Measurements from ENCODE around the gene NINJ1.
"Not testable (repeated sequence)": the region's sequence is repeated elsewhere in the genome, so short reads cannot be mapped to it uniquely, and the experiment has no call there.

The NINJ1 gene

GRCh38 chr9:93118863-93119702 is 15.0 kb downstream of the NINJ1 start:
- no peak for DNase-seq

- DNase-seq: no peak
Measured at GRCh38 chr9:93117924-93118862, 15.9 kb downstream of the NINJ1 start.

- not testable (repeated sequence) for DNase-seq
Measured at GRCh38 chr9:93117521-93117920, 16.5 kb downstream of the NINJ1 start.

- no peak for DNase-seq
Measured at GRCh38 chr9:93116072-93116961, 17.7 kb downstream of the NINJ1 start.

GRCh38 chr9:93115486-93116071 is 18.5 kb downstream of the NINJ1 start:
- DNase-seq: no peak

- no peak for DNase-seq
Measured at GRCh38 chr9:93114984-93115335, 19.1 kb downstream of the NINJ1 start.

- DNase-seq: no peak
Measured at GRCh38 chr9:93114169-93114983, 19.7 kb downstream of the NINJ1 start.

- no peak for DNase-seq
Measured at GRCh38 chr9:93112864-93113389, 21.1 kb downstream of the NINJ1 start.

- DNase-seq: no peak
Measured at GRCh38 chr9:93112116-93112863, 21.8 kb downstream of the NINJ1 start.

- DNase-seq: no peak
Measured at GRCh38 chr9:93111371-93112115, 22.5 kb downstream of the NINJ1 start.

- DNase-seq: no peak
Measured at GRCh38 chr9:93111001-93111370, 23.1 kb downstream of the NINJ1 start.

- DNase-seq: no peak
Measured at GRCh38 chr9:93110311-93110855, 23.7 kb downstream of the NINJ1 start.

GRCh38 chr9:93108291-93109041 is 25.6 kb downstream of the NINJ1 start:
- no peak for DNase-seq

GRCh38 chr9:93107825-93108161 is 26.3 kb downstream of the NINJ1 start:
- DNase-seq: no peak

- no peak for DNase-seq
Measured at GRCh38 chr9:93107151-93107824, 26.8 kb downstream of the NINJ1 start.

GRCh38 chr9:93105620-93106019 is 28.4 kb downstream of the NINJ1 start:
- no peak for DNase-seq

- not testable (repeated sequence) for DNase-seq
Measured at GRCh38 chr9:93101086-93101485, 33.0 kb downstream of the NINJ1 start.

GRCh38 chr9:93100276-93100636 is 33.8 kb downstream of the NINJ1 start:
- DNase-seq: no peak

All from NCI-H510A treated with DMSO at 0.1 percent for 48 hours (cell line).